ENCODE data around the gene PARP9. TPM values are rescaled to one million over a fixed set of nuclear protein-coding genes. Genes with fewer than 3 reads are reported as not detected.

The PARP9 gene
- total and polyA plus RNA-seq, 2 of the 13 experiments (the other 11 are each of a cell fraction or from before 2014, with no cell fraction given), result 6.5 to 10.6 TPM

DNA sequence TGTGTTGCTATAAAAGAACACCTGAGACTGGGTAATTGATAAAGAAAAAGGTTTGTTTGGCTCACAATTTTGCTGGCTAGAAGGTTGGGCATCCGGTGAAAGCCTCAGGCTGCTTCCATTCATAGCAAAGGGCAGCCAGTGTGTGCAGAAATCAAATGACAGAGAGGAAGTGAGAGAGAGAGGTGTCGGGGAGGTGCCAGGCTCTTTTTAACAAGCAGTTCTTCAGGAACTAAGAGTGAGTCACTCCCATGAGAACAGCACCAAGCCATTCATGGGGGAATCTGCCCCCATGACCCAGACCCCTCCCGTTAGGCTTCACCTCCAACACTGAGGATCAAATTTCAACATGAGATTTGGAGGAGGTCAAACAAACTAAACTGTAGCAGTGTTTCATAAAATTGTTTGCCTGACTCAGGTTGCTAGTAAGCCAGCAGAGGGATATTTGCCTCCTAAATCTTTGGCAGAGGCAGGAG, 8.9 kb upstream of the PARP9 start (continued):
- TF ChIP-seq TCF12 (IDR thresholded peaks at IDR 0.05) (no peak), TCF12 (CRISPR knock-in tag; IDR thresholded peaks at IDR 0.05) (no peak), RBAK (CRISPR knock-in tag; IDR thresholded peaks at IDR 0.05) (no peak), ZNF432 (CRISPR knock-in tag; IDR thresholded peaks at IDR 0.05; ENCODE audit: borderline replicate concordance) (no peak), ZMYM4 (CRISPR knock-in tag; IDR thresholded peaks at IDR 0.05) (peak; percentile 60), ZNF264 (CRISPR knock-in tag; IDR thresholded peaks at IDR 0.05) (no peak), TBX2 (CRISPR knock-in tag; IDR thresholded peaks at IDR 0.05; ENCODE audit: borderline replicate concordance) (peak; percentile 99), REPIN1 (CRISPR knock-in tag; IDR thresholded peaks at IDR 0.05; ENCODE audit: borderline replicate concordance, low read depth) (no peak), ZFP62 (CRISPR knock-in tag; IDR thresholded peaks at IDR 0.05) (no peak), ZNF720 (CRISPR knock-in tag; IDR thresholded peaks at IDR 0.05) (no peak), KAT2B (IDR thresholded peaks at IDR 0.05; ENCODE audit: borderline replicate concordance, low read depth, low read length) (no peak), ZNF180 (CRISPR knock-in tag; IDR thresholded peaks at IDR 0.05; ENCODE audit: borderline replicate concordance, low read depth) (no peak), ZNF205 (CRISPR knock-in tag; IDR thresholded peaks at IDR 0.05) (no peak), ERF (CRISPR knock-in tag; IDR thresholded peaks at IDR 0.05) (0 out of 2 replicates have a peak, but pooled peaks have one; percentile 21)
- TF ChIP-seq, protein P1, sequence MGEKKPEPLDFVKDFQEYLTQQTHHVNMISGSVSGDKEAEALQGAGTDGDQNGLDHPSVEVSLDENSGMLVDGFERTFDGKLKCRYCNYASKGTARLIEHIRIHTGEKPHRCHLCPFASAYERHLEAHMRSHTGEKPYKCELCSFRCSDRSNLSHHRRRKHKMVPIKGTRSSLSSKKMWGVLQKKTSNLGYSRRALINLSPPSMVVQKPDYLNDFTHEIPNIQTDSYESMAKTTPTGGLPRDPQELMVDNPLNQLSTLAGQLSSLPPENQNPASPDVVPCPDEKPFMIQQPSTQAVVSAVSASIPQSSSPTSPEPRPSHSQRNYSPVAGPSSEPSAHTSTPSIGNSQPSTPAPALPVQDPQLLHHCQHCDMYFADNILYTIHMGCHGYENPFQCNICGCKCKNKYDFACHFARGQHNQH (CRISPR knock-in tag; IDR thresholded peaks at IDR 0.05), result peak; percentile 31; the same call in 1 of the 2 replicates
- TF ChIP-seq, protein P2, sequence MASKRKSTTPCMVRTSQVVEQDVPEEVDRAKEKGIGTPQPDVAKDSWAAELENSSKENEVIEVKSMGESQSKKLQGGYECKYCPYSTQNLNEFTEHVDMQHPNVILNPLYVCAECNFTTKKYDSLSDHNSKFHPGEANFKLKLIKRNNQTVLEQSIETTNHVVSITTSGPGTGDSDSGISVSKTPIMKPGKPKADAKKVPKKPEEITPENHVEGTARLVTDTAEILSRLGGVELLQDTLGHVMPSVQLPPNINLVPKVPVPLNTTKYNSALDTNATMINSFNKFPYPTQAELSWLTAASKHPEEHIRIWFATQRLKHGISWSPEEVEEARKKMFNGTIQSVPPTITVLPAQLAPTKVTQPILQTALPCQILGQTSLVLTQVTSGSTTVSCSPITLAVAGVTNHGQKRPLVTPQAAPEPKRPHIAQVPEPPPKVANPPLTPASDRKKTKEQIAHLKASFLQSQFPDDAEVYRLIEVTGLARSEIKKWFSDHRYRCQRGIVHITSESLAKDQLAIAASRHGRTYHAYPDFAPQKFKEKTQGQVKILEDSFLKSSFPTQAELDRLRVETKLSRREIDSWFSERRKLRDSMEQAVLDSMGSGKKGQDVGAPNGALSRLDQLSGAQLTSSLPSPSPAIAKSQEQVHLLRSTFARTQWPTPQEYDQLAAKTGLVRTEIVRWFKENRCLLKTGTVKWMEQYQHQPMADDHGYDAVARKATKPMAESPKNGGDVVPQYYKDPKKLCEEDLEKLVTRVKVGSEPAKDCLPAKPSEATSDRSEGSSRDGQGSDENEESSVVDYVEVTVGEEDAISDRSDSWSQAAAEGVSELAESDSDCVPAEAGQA (IDR thresholded peaks at IDR 0.05; ENCODE audit: low read depth), result no peak
- TF ChIP-seq, protein P2 (CRISPR knock-in tag; IDR thresholded peaks at IDR 0.05; ENCODE audit: borderline replicate concordance), result no peak
- TF ChIP-seq, protein P3, sequence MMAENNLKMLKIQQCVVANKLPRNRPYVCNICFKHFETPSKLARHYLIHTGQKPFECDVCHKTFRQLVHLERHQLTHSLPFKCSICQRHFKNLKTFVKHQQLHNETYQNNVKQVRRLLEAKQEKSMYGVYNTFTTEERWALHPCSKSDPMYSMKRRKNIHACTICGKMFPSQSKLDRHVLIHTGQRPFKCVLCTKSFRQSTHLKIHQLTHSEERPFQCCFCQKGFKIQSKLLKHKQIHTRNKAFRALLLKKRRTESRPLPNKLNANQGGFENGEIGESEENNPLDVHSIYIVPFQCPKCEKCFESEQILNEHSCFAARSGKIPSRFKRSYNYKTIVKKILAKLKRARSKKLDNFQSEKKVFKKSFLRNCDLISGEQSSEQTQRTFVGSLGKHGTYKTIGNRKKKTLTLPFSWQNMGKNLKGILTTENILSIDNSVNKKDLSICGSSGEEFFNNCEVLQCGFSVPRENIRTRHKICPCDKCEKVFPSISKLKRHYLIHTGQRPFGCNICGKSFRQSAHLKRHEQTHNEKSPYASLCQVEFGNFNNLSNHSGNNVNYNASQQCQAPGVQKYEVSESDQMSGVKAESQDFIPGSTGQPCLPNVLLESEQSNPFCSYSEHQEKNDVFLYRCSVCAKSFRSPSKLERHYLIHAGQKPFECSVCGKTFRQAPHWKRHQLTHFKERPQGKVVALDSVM (CRISPR knock-in tag; IDR thresholded peaks at IDR 0.05), result no peak
- TF ChIP-seq, protein P4, sequence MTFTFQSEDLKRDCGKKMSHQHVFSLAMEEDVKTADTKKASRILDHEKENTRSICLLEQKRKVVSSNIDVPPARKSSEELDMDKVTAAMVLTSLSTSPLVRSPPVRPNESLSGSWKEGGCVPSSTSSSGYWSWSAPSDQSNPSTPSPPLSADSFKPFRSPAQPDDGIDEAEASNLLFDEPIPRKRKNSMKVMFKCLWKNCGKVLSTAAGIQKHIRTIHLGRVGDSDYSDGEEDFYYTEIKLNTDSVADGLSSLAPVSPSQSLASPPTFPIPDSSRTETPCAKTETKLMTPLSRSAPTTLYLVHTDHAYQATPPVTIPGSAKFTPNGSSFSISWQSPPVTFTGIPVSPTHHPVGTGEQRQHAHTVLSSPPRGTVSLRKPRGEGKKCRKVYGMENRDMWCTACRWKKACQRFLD (CRISPR knock-in tag; IDR thresholded peaks at IDR 0.05; ENCODE audit: borderline replicate concordance), result no peak
- TF ChIP-seq, protein P5, sequence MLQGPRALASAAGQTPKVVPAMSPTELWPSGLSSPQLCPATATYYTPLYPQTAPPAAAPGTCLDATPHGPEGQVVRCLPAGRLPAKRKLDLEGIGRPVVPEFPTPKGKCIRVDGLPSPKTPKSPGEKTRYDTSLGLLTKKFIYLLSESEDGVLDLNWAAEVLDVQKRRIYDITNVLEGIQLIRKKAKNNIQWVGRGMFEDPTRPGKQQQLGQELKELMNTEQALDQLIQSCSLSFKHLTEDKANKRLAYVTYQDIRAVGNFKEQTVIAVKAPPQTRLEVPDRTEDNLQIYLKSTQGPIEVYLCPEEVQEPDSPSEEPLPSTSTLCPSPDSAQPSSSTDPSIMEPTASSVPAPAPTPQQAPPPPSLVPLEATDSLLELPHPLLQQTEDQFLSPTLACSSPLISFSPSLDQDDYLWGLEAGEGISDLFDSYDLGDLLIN (CRISPR knock-in tag; IDR thresholded peaks at IDR 0.05; ENCODE audit: borderline replicate concordance), result no peak
